ENCODE results near the gene PLPPR2.
A peak's percentile ranks its signal among the peaks of the same experiment; 100 is the strongest.
"Not testable (repeated sequence)": the region's sequence is repeated elsewhere in the genome, so short reads cannot be mapped to it uniquely, and the experiment has no call there.

Gene PLPPR2

DNA sequence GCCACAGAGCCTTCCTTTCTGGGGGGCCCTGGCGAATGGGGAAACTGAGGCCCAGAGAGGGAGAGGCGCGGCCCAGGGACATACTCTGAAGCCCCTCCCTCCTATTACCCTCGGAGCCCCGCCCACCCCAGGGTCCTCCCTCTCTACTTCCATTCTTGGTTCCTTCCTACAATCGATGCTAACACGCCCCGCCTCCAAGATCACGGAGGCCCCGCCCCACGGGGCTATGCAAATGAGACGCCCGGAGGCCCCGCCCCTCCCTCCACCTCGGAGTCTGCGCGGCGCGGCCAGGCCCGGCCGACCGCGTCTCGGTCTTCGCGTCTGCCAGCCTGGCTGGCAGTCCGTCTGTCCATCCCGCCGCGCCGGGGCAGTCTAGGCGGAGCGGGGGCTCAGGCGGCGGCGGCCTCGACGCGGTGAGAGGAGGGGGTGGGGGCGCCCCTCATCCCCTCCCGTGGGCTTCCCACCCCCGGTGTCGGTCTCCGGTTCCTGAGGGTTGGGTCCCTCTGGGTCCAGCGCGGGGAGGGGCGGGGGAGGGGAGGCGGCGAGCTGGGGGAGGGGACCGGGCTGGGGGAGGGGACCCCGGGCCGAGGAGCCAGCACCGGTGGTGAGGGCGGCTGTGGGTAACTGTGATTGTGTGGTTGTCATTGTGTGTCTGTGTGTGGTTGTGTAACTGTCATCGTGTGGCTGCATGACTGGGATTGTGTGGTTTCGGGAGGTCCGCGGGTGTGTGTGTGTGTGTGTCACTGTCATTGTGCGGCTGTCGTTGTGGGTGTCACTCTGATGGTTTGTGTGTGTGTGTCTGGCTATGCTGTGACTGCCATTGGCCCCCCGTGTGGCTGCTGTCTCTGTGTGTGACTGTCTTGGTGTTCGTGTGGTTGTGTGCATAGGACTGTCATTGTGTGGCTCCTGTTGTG, at the start of gene PLPPR2:
Gene PLPPR2 (plus strand): TSS at position 273 of the 914 bp plus-strand sequence. CDS start 2,242 bp downstream, outside the sequence.
- DNase-seq (ENCODE audit: low spot score): peak; percentile 87

GRCh38 chr19:11306337-11306736, 48.9 kb upstream of the PLPPR2 start:
- no peak for DNase-seq (ENCODE audit: low spot score)

DNA sequence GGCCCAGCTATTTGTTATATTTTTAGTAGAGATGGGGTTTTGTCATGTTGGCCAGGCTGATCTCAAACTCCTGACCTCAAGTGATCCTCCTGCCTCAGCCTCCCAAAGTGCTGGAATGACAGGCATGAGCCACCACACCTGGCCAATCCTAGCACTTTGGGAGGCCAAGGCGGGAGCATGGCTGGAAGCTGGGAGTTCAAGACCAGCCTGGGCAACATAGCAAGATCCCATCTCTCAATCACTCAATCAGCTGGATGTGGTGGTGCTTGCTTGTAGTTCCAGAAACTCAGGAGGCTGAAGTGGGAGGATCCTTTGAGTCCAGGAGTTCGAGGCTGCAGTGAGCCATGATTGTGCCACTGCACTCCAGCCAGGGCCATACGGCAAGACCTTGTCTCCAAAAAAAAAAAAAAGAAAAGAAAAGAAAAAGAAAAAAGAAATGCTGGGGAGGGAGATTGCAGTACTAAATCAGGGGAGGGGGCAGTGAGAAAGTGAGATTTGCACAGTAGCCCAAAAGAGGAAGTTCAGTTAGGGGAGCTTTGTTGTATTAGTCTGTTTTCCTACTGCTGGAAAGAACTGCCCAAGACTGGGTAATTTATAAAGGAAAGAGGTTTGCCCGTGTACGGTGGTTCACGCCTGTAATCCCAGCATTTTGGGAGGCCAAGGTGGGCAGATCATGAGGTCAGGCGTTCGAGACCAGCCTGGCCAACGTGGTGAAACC, 34.8 kb upstream of the PLPPR2 start:
- not testable (repeated sequence) for DNase-seq (ENCODE audit: low spot score)

GRCh38 chr19:11321191-11322126, 33.8 kb upstream of the PLPPR2 start:
- no peak for DNase-seq (ENCODE audit: low spot score)

GRCh38 chr19:11322269-11323024, 32.8 kb upstream of the PLPPR2 start:
- DNase-seq (ENCODE audit: low spot score): no peak

DNA sequence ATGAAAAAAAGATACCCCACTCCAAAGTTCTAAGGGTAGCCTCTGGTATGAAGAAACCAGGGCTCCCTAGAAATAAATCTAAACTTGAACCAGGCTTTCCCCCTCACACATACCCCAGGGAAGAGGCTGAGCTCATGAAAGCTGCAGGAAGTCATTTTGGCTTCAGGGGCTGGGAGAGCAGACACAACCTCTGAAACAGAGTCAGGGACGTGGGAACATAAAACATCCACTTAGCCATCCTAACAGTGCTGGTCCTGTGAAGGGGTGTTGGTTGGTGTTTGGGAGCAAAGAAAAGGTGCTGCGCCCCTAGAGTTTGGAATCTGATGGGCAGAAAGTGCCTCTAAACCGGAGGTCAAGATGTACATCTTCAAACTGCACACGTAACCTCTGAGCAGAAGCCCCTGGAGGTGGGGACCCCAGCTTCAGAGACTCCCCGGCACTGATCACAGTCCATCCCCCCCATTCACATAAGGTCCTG, 31.6 kb upstream of the PLPPR2 start:
- DNase-seq (ENCODE audit: low spot score): no peak

DNA sequence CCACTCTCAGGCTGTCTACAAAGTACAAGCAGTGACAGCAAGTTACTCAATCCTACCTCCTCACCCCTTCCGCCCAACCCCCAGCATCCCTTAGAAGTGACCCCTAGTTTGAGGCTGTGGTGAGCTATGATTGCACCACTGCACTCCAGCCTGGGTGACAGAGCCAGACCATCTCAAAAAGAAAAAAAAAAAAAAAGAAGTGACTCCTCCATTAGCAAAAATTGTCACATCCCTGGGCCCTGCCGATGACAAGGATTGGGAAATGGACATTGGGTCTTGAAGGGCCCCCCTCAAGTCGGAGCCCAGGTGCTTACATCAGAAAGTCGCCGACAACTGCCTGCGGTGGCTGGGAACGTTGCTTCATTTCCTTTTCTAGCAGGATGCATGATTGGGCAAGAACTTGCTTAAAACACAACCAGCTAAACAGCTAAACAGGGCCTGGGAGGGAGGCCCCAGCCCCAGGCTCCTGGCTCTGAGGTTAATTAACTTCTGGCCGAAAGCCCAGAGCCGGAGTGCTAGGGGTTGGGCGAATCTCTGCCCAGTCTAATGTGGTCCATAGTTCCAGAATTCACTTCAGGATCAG, 31.1 kb upstream of the PLPPR2 start:
- DNase-seq (ENCODE audit: low spot score): no peak

DNA sequence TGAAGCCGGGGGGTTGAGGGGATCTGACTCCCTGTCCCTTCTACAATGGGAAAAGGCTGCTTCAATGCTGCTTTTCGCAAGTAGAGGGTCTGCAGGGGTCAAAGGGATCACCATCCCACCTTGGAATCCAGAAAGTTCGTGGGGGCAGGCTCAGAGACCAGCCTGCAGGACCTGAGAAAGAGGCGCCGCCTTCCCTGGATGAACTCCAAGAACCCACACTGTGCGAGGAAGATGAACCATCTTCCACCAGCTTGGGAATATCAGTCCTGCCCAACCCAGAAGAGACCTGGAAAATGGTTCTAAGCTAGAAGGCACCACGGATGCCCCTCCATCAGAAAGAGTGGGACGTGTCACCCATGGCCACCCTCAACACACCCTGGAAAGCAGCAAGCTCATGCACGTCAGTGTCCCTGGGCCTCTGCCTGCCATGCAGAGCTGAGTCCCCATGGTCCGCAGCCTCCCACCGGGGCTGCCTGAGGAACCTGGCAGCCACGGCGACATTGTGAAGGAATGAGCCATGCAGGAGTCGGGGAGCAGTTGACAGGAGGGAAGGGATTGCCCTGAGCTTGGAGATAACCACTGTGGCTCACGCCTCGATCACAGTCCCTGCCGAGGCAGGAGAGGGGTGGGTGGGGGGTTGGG, 30.4 kb upstream of the PLPPR2 start:
- no peak for DNase-seq (ENCODE audit: low spot score)

GRCh38 chr19:11325544-11325943, 29.7 kb upstream of the PLPPR2 start:
- no peak for DNase-seq (ENCODE audit: low spot score)

DNA sequence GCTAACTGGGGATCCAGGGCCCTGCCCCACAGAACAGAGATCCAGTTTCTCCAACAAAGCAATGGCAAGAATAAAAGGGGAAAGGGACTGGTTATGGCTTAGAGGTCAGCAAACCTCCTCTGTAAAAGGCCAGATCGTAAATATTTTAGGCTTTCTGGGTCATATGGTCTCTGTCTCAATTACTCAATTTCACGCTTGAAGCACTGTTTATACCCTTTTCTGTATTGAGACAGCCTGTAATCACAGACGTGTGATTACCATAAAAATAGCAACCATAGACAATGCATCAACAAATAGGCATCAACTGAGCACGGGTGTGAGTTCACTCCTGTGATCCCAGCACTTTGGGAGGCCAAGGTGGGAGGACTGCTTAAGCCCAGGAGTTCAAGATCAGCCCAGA, 25.1 kb upstream of the PLPPR2 start:
- no peak for DNase-seq (ENCODE audit: low spot score)

DNA sequence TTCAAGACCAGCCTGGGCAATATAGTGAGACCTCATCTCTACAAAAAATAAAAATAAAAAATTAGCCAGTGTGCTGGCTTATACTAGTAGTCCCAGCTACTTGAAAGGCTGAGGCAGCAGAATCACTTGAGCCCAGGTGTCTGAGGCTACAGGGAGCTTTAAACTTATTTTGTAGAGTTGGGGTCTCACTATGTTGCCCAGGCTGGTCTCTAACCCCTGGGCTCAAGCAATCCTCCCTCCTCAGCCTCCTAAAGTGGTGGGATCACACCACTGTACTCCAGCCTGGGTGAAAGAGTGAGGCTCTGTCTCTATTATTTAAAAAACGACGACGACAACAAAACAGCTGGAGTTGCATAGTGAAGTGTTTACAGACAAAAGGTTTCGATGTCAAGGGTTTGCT, 23.7 kb upstream of the PLPPR2 start:
- no peak for DNase-seq (ENCODE audit: low spot score)

DNA sequence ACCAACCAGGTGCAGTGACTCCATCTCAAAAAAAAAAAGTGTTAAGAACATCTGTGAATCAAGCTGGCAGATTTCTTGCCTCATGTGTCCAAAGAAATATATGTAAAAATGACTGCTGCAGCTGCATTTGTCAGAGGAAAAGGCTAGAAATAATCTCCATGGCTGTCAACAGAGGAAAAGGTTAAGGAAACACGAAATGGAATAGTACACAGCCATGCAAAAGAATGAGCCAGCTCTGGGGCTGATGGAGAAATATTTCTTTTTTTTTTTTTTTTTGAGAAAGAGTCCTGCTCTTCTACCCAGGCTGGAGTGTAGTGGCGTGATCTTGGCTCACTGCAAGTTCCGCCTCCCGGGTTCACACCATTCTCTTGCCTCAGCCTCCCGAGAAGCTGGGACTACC, 22.4 kb upstream of the PLPPR2 start:
- no peak for DNase-seq (ENCODE audit: low spot score)

GRCh38 chr19:11333838-11334237, 21.4 kb upstream of the PLPPR2 start:
- DNase-seq (ENCODE audit: low spot score): not testable (repeated sequence)

DNA sequence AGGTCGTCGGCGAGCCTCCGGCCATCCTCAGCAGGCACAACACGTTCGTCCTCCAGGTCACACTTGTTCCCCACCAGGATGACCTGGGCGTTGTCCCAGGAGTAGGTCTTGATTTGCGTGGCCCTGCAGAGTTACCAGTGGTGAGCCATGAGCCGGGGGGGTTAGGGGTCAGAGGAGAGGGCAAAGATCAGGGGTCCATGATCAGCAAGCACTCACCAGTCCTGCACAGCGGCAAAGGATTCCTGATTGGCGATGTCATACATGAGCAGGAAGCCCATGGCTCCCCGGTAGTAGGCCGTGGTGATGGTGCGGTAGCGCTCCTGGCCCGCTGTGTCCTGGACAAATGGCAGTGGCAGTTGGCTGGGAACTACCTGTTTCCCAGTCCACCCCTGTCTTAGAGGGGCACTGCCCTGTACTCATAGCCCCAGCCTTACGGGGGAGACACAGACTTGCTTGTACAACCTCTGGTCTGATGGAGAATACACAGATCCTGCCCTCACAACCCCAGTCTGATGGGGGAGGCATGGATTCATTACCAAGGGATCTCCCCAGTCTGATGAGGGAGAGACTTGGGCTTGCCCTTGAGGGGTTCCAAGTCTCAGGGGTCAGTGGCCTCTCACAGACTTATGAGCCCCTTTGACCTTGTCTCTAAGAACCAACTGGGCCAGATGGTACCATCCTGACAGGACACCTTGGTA, 19.6 kb upstream of the PLPPR2 start:
- no peak for DNase-seq (ENCODE audit: low spot score)

DNA sequence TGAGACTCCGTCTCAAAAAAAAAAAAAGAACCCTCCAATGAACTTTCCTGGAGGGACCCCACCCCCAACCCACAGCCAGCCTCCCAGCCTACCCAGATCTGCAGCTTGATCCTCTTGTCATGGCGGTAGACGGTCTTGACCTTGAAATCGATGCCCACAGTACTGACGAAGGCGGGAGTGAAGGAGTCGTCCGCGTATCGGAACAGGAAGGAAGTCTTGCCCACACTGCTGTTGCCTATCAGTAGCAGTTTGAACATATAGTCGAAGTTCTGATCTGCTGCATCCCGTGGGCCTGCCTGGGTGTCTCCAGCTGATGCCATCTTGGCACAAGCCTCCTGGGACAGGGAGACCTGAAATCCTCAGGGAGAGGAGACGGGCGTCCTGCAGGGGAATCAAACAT, 18.2 kb upstream of the PLPPR2 start:
- no peak for DNase-seq (ENCODE audit: low spot score)

GRCh38 chr19:11338121-11338520, 17.1 kb upstream of the PLPPR2 start:
- DNase-seq (ENCODE audit: low spot score): no peak

DNA sequence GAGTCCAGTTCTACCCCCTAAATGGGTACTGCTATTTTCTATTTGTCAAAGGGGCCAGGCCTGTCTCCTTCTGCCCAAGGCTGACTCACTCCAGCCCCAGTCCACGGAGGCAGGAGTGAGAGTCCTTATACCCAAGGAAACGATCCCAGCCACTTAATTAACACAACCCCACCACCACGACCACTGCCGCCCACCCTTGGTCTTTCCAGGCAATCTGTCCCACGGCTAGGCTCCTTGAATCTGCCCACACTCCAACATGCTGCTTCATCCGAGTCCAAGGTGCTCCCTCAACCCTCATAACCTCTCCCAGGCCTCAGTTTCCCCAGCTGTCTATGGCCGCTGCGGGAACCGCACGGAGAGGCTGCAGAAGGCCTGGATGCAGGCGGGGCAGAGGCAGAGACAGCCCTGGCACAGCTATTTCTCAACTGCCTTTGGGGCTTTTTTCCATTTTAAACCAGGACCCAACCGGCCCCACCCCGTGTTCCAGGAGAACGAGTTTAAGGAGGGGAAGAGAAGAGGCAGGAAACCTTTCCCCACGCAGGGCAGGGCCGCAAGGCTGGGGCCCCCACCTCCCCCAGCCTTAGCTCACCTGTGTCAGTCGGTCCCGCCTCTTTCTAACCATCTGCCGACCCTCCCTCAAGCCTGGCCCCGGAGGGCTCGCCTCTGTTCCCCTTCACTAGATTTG, 16.5 kb upstream of the PLPPR2 start:
- DNase-seq (ENCODE audit: low spot score): no peak

GRCh38 chr19:11339254-11340098, 15.8 kb upstream of the PLPPR2 start, which contains the start of gene RAB3D:
RAB3D (minus strand) TSS chr19:11339657; CDS start chr19:11337399, 2,258 bp downstream.
- DNase-seq (ENCODE audit: low spot score): peak; percentile 93

Data from germinal center (tissue), 1 donor.